HG03108 (cell line): ENCODE measurements around the gene ABCB6.

Source experiments
- ATAC-seq: cut with Tn5 transposase; IDR thresholded peaks from one replicate; pipeline ENCODE4 v1.9.1; 2021; ENCODE audit warnings: moderate library complexity; ENCODE audit not compliant: unreplicated experiment

The ABCB6 gene

GRCh38 chr2:219245899-219246230 lies 27.1 kb upstream of the ABCB6 start:
- ATAC-seq, result no peak

- ATAC-seq, result peak; percentile 50
Observed at GRCh38 chr2:219245148-219245898, 26.6 kb upstream of the ABCB6 start, which contains the start of the genes GLB1L and STK16. TSS of gene GLB1L (minus strand) at chr2:219245444. CDS start at chr2:219243573, 1,871 bp downstream. TSS of gene STK16 (plus strand) at chr2:219245479. CDS start at chr2:219246000, 521 bp downstream.

GRCh38 chr2:219244789-219245147 lies 26.0 kb upstream of the ABCB6 start:
- ATAC-seq, result no peak

- ATAC-seq, result no peak
Observed at GRCh38 chr2:219243291-219243761, 24.6 kb upstream of the ABCB6 start.

GRCh38 chr2:219234331-219234730 lies 15.6 kb upstream of the ABCB6 start:
- no peak for ATAC-seq

GRCh38 chr2:219230059-219230540 lies 11.3 kb upstream of the ABCB6 start:
- ATAC-seq, result no peak

GRCh38 chr2:219229305-219230058 lies 10.7 kb upstream of the ABCB6 start, which contains the start of the genes ANKZF1 and ATG9A:
TSS of gene ANKZF1 (plus strand) at chr2:219229806. CDS start at chr2:219230258, 452 bp downstream.
TSS of gene ATG9A (minus strand) at chr2:219229636. CDS start at chr2:219228024, 1,612 bp downstream.
- peak; percentile 97 for ATAC-seq

- no peak for ATAC-seq
Observed at GRCh38 chr2:219228911-219229304, 10.2 kb upstream of the ABCB6 start.

GRCh38 chr2:219228041-219228910 lies 9.5 kb upstream of the ABCB6 start:
- no peak for ATAC-seq

- no peak for ATAC-seq
Observed at GRCh38 chr2:219225350-219225749, 6.6 kb upstream of the ABCB6 start.

GRCh38 chr2:219223831-219224610 lies 5.3 kb upstream of the ABCB6 start:
- ATAC-seq, result no peak

GRCh38 chr2:219221957-219222518 lies 3.3 kb upstream of the ABCB6 start:
- no peak for ATAC-seq

GRCh38 chr2:219220652-219221402 lies 2.1 kb upstream of the ABCB6 start:
- ATAC-seq, result no peak

- ATAC-seq, result no peak
Observed at GRCh38 chr2:219219784-219220532, 1.2 kb upstream of the ABCB6 start.

GRCh38 chr2:219218217-219218731 lies 484 bp downstream of the ABCB6 start:
- peak; percentile 19 for ATAC-seq

- no peak for ATAC-seq
Observed at GRCh38 chr2:219216535-219216915, 2.2 kb downstream of the ABCB6 start.

GRCh38 chr2:219215871-219216534 lies 2.8 kb downstream of the ABCB6 start:
- ATAC-seq, result no peak

- ATAC-seq, result no peak
Observed at GRCh38 chr2:219214786-219215185, 4.0 kb downstream of the ABCB6 start.
